H9 (cell line): ENCODE data around the gene SCARF1. TPM values are rescaled to one million over a fixed set of nuclear protein-coding genes. Genes with fewer than 3 reads are reported as not detected.

Source experiments
- DNase-seq: peaks from one replicate; pipeline ENCODE4 v3.0.0-alpha.2; 2017
- H2AFZ ChIP-seq: one replicate; pipeline ENCODE4 v1.6.1; 2013; ENCODE audit warnings: mild to moderate bottlenecking, low read length, control low read depth, moderate library complexity
- H2AK5ac ChIP-seq: 2 replicates; pipeline ENCODE4 v1.6.1; 2013; ENCODE audit warnings: low read length, control low read depth, mixed read lengths; ENCODE audit not compliant: insufficient read length
- H2BK120ac ChIP-seq: one replicate; pipeline ENCODE4 v1.6.1; 2013; ENCODE audit warnings: low read depth, mild to moderate bottlenecking, low read length, control low read depth, inconsistent platforms; ENCODE audit not compliant: poor library complexity, severe bottlenecking
- H2BK12ac ChIP-seq: 2 replicates; pipeline ENCODE4 v1.6.1; 2013; ENCODE audit warnings: low read length, control low read depth, mixed read lengths, low read depth; ENCODE audit not compliant: insufficient read length
- H2BK15ac ChIP-seq: 2 replicates; pipeline ENCODE4 v1.6.1; 2013; ENCODE audit warnings: low read depth, low read length, control low read depth
- H2BK20ac ChIP-seq: one replicate; pipeline ENCODE4 v1.6.1; 2013; ENCODE audit warnings: low read depth, mild to moderate bottlenecking, low read length, control low read depth, inconsistent platforms; ENCODE audit not compliant: poor library complexity, severe bottlenecking
- H2BK5ac ChIP-seq: 2 replicates; pipeline ENCODE4 v1.6.1; 2013; ENCODE audit warnings: low read length, control low read depth, mixed read lengths; ENCODE audit not compliant: insufficient read length
- H3K14ac ChIP-seq: 2 replicates; pipeline ENCODE4 v1.6.1; 2013; ENCODE audit warnings: low read length, control low read depth; ENCODE audit not compliant: insufficient read depth
- H3K18ac ChIP-seq: 2 replicates; pipeline ENCODE4 v1.6.1; 2013; ENCODE audit warnings: low read depth, mild to moderate bottlenecking, mixed read lengths, low read length, control low read depth; ENCODE audit not compliant: insufficient read length
- H3K23ac ChIP-seq: 2 replicates; pipeline ENCODE4 v1.6.1; 2013; ENCODE audit warnings: low read length, control low read depth, mixed read lengths, low read depth; ENCODE audit not compliant: insufficient read length
- H3K23me2 ChIP-seq: 2 replicates; pipeline ENCODE4 v1.6.1; 2013; ENCODE audit warnings: low read depth, mild to moderate bottlenecking, mixed read lengths, low read length, control low read depth; ENCODE audit not compliant: insufficient read length, poor library complexity, severe bottlenecking
- H3K27ac ChIP-seq: 2 replicates; pipeline ENCODE4 v1.5.1; 2013; ENCODE audit warnings: low read length, control low read depth, mixed read lengths, low read depth; ENCODE audit not compliant: insufficient read length
- H3K27me3 ChIP-seq: 2 replicates; pipeline ENCODE4 v1.6.1; 2013; ENCODE audit warnings: low read length, control low read depth, inconsistent platforms; ENCODE audit not compliant: insufficient read depth
- H3K4ac ChIP-seq: 2 replicates; pipeline ENCODE4 v1.6.1; 2013; ENCODE audit warnings: low read depth, mild to moderate bottlenecking, control low read depth, inconsistent platforms, low read length, moderate library complexity
- H3K4me1 ChIP-seq: 2 replicates; pipeline ENCODE4 v1.6.1; 2013; ENCODE audit warnings: low read length, control low read depth, inconsistent platforms; ENCODE audit not compliant: insufficient read depth
- H3K4me2 ChIP-seq: 2 replicates; pipeline ENCODE4 v1.6.1; 2013; ENCODE audit warnings: low read length, control low read depth, mixed read lengths; ENCODE audit not compliant: insufficient read length, insufficient read depth
- H3K56ac ChIP-seq: 2 replicates; pipeline ENCODE4 v1.6.1; 2013; ENCODE audit warnings: low read depth, mild to moderate bottlenecking, mixed read lengths, low read length, control low read depth; ENCODE audit not compliant: insufficient read length
- H3K79me1 ChIP-seq: 2 replicates; pipeline ENCODE4 v1.6.1; 2013; ENCODE audit warnings: low read depth, mild to moderate bottlenecking, moderate library complexity, low read length, control low read depth, inconsistent platforms; ENCODE audit not compliant: insufficient read depth, poor library complexity, severe bottlenecking
- H3K79me2 ChIP-seq: 2 replicates; pipeline ENCODE4 v1.6.1; 2013; ENCODE audit warnings: low read length, control low read depth, inconsistent platforms; ENCODE audit not compliant: insufficient read depth
- H3K9ac ChIP-seq: 2 replicates; pipeline ENCODE4 v1.6.1; 2013; ENCODE audit warnings: low read length, control low read depth, mixed read lengths; ENCODE audit not compliant: insufficient read length; ENCODE audit errors: extremely low read depth
- H3K9me3 ChIP-seq: one replicate; pipeline ENCODE4 v1.6.1; 2013; ENCODE audit warnings: low read depth, low read length, inconsistent platforms; ENCODE audit not compliant: control insufficient read depth
- H3T11ph ChIP-seq: one replicate; pipeline ENCODE4 v1.6.1; 2013; ENCODE audit warnings: mild to moderate bottlenecking, low read length, control low read depth, inconsistent platforms
- H4K20me1 ChIP-seq: one replicate; pipeline ENCODE4 v1.6.1; 2013; ENCODE audit not compliant: control insufficient read depth, insufficient read length, insufficient read depth
- H4K5ac ChIP-seq: 2 replicates; pipeline ENCODE4 v1.6.1; 2013; ENCODE audit warnings: low read depth, mild to moderate bottlenecking, mixed read lengths, low read length, control low read depth; ENCODE audit not compliant: insufficient read length
- H4K8ac ChIP-seq: replicated peaks from 2 replicates; pipeline ENCODE4 v1.6.1; 2013; ENCODE audit warnings: low read length, control low read depth, mixed read lengths, low read depth; ENCODE audit not compliant: insufficient read length
- H4K91ac ChIP-seq: 2 replicates; pipeline ENCODE4 v1.6.1; 2013; ENCODE audit warnings: low read depth, mild to moderate bottlenecking, moderate library complexity, mixed read lengths, low read length, control low read depth; ENCODE audit not compliant: insufficient read length
- H3K27ac Mint-ChIP-seq, 3 experiments: 2 replicates in 2 of 3; 3 replicates in 1 of 3; pipeline ENCODE4 v1.8.0; 2020 to 2021; ENCODE audit warnings: mixed read lengths in 3 of 3, mild to moderate bottlenecking in 1 of 3, moderate library complexity in 1 of 3
- H3K27me3 Mint-ChIP-seq: 2 replicates; pipeline ENCODE4 v1.8.0; 2021; ENCODE audit warnings: low read depth, mild to moderate bottlenecking, moderate library complexity, mixed read lengths
- H3K36me3 Mint-ChIP-seq, 3 experiments: 2 replicates in 2 of 3; 3 replicates in 1 of 3; pipeline ENCODE4 v1.8.0; 2020 to 2021; ENCODE audit warnings: low read depth in 3 of 3, mixed read lengths in 3 of 3; ENCODE audit not compliant: insufficient read depth in 1 of 3
- H3K4me1 Mint-ChIP-seq, 2 experiments: 2 replicates each; pipeline ENCODE4 v1.8.0; 2020; ENCODE audit warnings: mixed read lengths in 2 of 2
- H3K4me3 Mint-ChIP-seq, 2 experiments: 2 replicates in 1 of 2; 3 replicates in 1 of 2; pipeline ENCODE4 v1.8.0; 2020 to 2021; ENCODE audit warnings: mild to moderate bottlenecking in 2 of 2, mixed read lengths in 2 of 2, moderate library complexity in 1 of 2
- H3K9me3 Mint-ChIP-seq, 2 experiments: 2 replicates in 1 of 2; 3 replicates in 1 of 2; pipeline ENCODE4 v1.8.0; 2020; ENCODE audit warnings: mild to moderate bottlenecking in 2 of 2, mixed read lengths in 2 of 2, moderate library complexity in 1 of 2
- CTCF ChIP-seq: fragments of 200-600 bp; sonication (generic); conservative IDR thresholded peaks from 3 replicates; pipeline ENCODE4 v1.8.0; 2021; ENCODE audit warnings: antibody characterized with exemption, mild to moderate bottlenecking
- WGBS: extraction: QIAGEN DNeasy Blood & Tissue Kit; methylation state at CpG from one replicate; pipeline ENCODE4 v1.1.7; 2013; ENCODE audit warnings: missing lambda C conversion rate, low lambda C conversion rate, mixed read lengths; ENCODE audit not compliant: insufficient read length; ENCODE audit errors: extremely low coverage; 5-methylcytosine and 5-hydroxymethylcytosine counted together
- total RNA-seq: library from RNA; stranded (reverse); gene quantifications from 2 replicates; pipeline ENCODE4 v1.2.1, GENCODE V29; 2021

SCARF1 gene
- total RNA-seq, 1 experiment from 2014 or later, result 2.4 TPM

- H3K4me1 ChIP-seq, result peaks cover 5% of the 10 kb centered on the region; the same call in 1 of the 2 replicates
- no peaks in the 10 kb centered on the region for H4K20me1 ChIP-seq
- no peak overlapping the region for H3K4ac ChIP-seq
- peak; percentile 73 for TF ChIP-seq CTCF
- no CpG with 5 or more reads among the region's 100 CpGs for WGBS
- no peak overlapping the region for H3K18ac ChIP-seq
- H3K4me1 Mint-ChIP-seq, result peaks cover 27 to 32% of the 10 kb centered on the region in 2 experiments
- no peak overlapping the region for H2BK20ac ChIP-seq
- H2BK12ac ChIP-seq, result no peak overlapping the region
- no peaks in the 10 kb centered on the region for H3K79me1 ChIP-seq
- no peak overlapping the region for H2AFZ ChIP-seq
- peak overlapping the region; percentile 62 to 80 for H3K4me3 Mint-ChIP-seq
- no peak overlapping the region for H2BK5ac ChIP-seq
- H3K27me3 ChIP-seq, result no peaks in the 10 kb centered on the region
- H3K56ac ChIP-seq, result no peak overlapping the region
- H3K23ac ChIP-seq, result no peak overlapping the region
- peaks cover 8% of the 10 kb centered on the region for H3K23me2 ChIP-seq
- no peak overlapping the region for H4K8ac ChIP-seq
- no peak overlapping the region for H3K9ac ChIP-seq
- no peak overlapping the region for H2BK15ac ChIP-seq
- H3K27me3 Mint-ChIP-seq, result peaks cover 6% of the 10 kb centered on the region
- H3T11ph ChIP-seq, result no peak overlapping the region
- H3K27ac ChIP-seq, result no peak overlapping the region
- no peaks in the 10 kb centered on the region for H3K9me3 Mint-ChIP-seq
- no peaks in the 10 kb centered on the region for H3K79me2 ChIP-seq
- H3K36me3 Mint-ChIP-seq, result peaks cover 35 to 37% (median 37%) of the 10 kb centered on the region in 3 experiments; a peak in 6 of 7 replicates
- no peak overlapping the region for H3K27ac Mint-ChIP-seq
- H4K5ac ChIP-seq, result no peak overlapping the region
- H3K4me2 ChIP-seq, result peak overlapping the region; percentile 59
- H4K91ac ChIP-seq, result no peak overlapping the region
- no peak overlapping the region for H2AK5ac ChIP-seq
- H3K9me3 ChIP-seq, result no peaks in the 10 kb centered on the region
- no peak overlapping the region for H2BK120ac ChIP-seq
- H3K14ac ChIP-seq, result no peak overlapping the region; the same call in 1 of the 2 replicates
- DNase-seq, result peak; percentile 98
Observed at GRCh38 chr17:1648963-1649843, 3.7 kb upstream of the SCARF1 start.
